ENCODE data around the gene STIP1. TPM values are rescaled to one million over a fixed set of nuclear protein-coding genes. Genes with fewer than 3 reads are reported as not detected.
A peak's percentile ranks its signal among the peaks of the same experiment; 100 is the strongest.

The STIP1 gene
- total and polyA plus RNA-seq, 2 donors (not counting 3 experiments of a cell fraction or from before 2014, with no cell fraction given): 117 to 226 TPM

DNA sequence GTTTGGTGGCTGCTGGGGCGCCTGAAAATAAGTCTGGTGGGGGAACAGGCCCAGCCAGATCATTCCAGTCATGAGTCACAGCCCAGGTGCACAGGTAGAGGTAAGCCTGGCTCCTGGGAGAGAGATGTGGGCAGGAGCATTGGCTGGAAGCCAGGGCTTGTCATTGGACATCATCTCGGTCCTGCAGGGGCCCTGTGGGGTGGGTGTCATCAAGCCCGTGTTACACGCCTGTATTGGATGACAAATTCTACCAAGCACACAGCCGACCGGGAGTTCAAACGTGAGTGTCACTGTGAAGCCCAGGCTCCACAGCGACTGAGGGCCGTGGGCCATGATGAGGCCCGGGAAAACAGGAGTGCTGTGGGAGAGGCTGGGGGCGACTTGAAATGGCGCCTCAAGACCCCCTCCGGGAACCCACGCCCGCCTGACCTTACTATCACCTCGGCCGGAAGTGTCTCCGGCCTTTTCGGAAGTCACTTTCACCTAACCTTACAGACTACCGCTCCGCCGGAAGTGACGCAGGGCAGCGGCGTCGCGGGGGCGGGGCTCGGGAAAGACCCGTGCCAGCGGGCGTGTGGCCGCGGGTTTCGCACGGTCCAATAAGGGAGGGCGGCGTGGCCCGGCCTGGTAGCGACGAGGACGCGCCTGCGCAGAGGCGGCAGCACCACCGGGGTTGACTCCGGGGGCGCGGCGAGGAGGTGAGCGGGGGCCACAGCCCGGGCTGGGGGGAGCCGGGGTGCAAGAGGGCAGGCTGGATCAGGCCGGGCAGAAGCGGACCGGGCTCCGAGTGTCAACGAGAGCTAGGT, 54.7 kb downstream of the STIP1 start, which contains the start of gene FKBP2:
Gene FKBP2 (plus strand): TSS at position 661 of the 806 bp plus-strand sequence. CDS start 1,293 bp downstream, outside the sequence.
- H3K36me3 ChIP-seq (ENCODE audit: control insufficient read depth in 2 of 2, extremely low read depth in 1 of 2, insufficient read depth in 2 of 2, low read length in 2 of 2): peaks cover 6 to 20% of the 10 kb centered on the region in 2 experiments
- BruUV-seq (replicated peaks): TSS peak; percentile 50
- peak within 1 kb of the TSS; percentile 67 to 93 (median 67) for H3K4me3 ChIP-seq (replicated peaks in 1 of 3; ENCODE audit: insufficient read depth in 1 of 3, low read depth in 1 of 3, low read length in 3 of 3)
- FAIRE-seq (no peak), DNase-seq (ENCODE audit: low read depth, low spot score) (peak; percentile 97)
- peak within 1 kb of the TSS; percentile 55 for H3K4me2 ChIP-seq (ENCODE audit: insufficient read depth, low read length)
- H3K9me3 ChIP-seq (replicated peaks; ENCODE audit: control insufficient read depth, insufficient read depth, low read length): no peaks in the 10 kb centered on the region
- H3K4me1 ChIP-seq (ENCODE audit: control insufficient read depth, extremely low read depth, insufficient read depth, low read length): peaks cover 15% of the 10 kb centered on the region
- H3K9ac ChIP-seq (replicated peaks; ENCODE audit: extremely low read depth, insufficient read depth, low read length): peak within 1 kb of the TSS; percentile 73
- H3K27me3 ChIP-seq (ENCODE audit: control insufficient read depth in 2 of 2, insufficient read depth in 2 of 2, low read length in 2 of 2): no peaks in the 10 kb centered on the region
- intact Hi-C loops (cut with micrococcal nuclease): loop anchor here (1.0 to 5.0 kb wide), 6 partner anchors 10 to 240 kb away; partner anchors contain the start of genes DNAJC4, ESRRA, NUDT22 and RPS6KA4
- CTCF ChIA-PET: interaction anchor here (0.8 to 4.1 kb wide), 5 partner anchors 36 to 116 kb away, joined by 3 to 27 read pairs (median 5); partner anchors contain the start of gene STIP1
- peaks cover 32% of the 10 kb centered on the region for H3K79me2 ChIP-seq (ENCODE audit: control insufficient read depth, insufficient read depth, low read length)
- TF ChIP-seq POLR2A (IDR thresholded peaks at IDR 0.05; ENCODE audit: low read depth, low read length): peak; percentile 1
- peak; percentile 26 for TF ChIP-seq POLR2AphosphoS5 (IDR thresholded peaks at IDR 0.05; ENCODE audit: insufficient read depth, low read depth, low read length)
- no peak for TF ChIP-seq GATA2 (IDR thresholded peaks at IDR 0.05; ENCODE audit: insufficient read depth, insufficient read length, low read depth, low read length)
- TF ChIP-seq EZH2 (IDR thresholded peaks at IDR 0.05; ENCODE audit: borderline replicate concordance, low read depth, low read length, severe bottlenecking): no peak
- TF ChIP-seq FOS (IDR thresholded peaks at IDR 0.05; ENCODE audit: borderline replicate concordance, insufficient read depth, low read length): no peak
- peak; percentile 27 for TF ChIP-seq MAX (IDR thresholded peaks at IDR 0.05; ENCODE audit: insufficient read depth, insufficient read length)
- no peak for TF ChIP-seq MYC (IDR thresholded peaks at IDR 0.05; ENCODE audit: low read depth, low read length)
- no peaks in the 10 kb centered on the region for H3K9me1 ChIP-seq (replicated peaks; ENCODE audit: control insufficient read depth, extremely low read depth, insufficient read depth, low read length)
- dilution Hi-C loops (cut with MboI; ENCODE audit: extremely low pct_ligation_motif_present, low sequenced_read_pairs): no loop called here
- peak within 1 kb of the TSS; percentile 42 for H2AFZ ChIP-seq (ENCODE audit: low read depth, low read length)
- H3K27ac ChIP-seq (ENCODE audit: insufficient read depth, low read depth, low read length): peak within 1 kb of the TSS; percentile 88
- POLR2A ChIA-PET: interaction anchor here (0.7 to 1.0 kb wide), 4 partner anchors 15 to 31 kb away, joined by 3 to 10 read pairs (median 3); partner anchors contain the start of genes NUDT22 and TRPT1
- H4K20me1 ChIP-seq (replicated peaks; ENCODE audit: control insufficient read depth, extremely low read depth, insufficient read depth, low read length): no peaks in the 10 kb centered on the region
